Umbilical cord (tissue), 2 donors: ENCODE data around the gene SCIMP. TPM values are rescaled to one million over a fixed set of nuclear protein-coding genes. Genes with fewer than 3 reads are reported as not detected.
"Not testable (repeated sequence)": the region's sequence is repeated elsewhere in the genome, so short reads cannot be mapped to it uniquely, and the experiment has no call there.

Experiments used
- DNase-seq: peaks from one replicate; pipeline ENCODE4 v3.0.0-alpha.2; 2015; ENCODE audit warnings: low spot score
- total RNA-seq: library from RNA; depleted of rRNA; stranded (reverse); fragments of >200 nt; gene quantifications from one replicate; pipeline ENCODE4 v1.2.3, GENCODE V29; 2014; ENCODE audit warnings: low replicate concordance; ENCODE audit not compliant: insufficient read depth

Gene SCIMP
- total RNA-seq, 1 donor from 2014 or later: 0.72 TPM

GRCh38 chr17:5191541-5192417 lies 42.9 kb downstream of the SCIMP start, which contains the start of gene ZNF594:
Gene ZNF594 (minus strand): TSS chr17:5191868. CDS start chr17:5184256, 7,612 bp downstream.
- peak; percentile 98 for DNase-seq

DNA sequence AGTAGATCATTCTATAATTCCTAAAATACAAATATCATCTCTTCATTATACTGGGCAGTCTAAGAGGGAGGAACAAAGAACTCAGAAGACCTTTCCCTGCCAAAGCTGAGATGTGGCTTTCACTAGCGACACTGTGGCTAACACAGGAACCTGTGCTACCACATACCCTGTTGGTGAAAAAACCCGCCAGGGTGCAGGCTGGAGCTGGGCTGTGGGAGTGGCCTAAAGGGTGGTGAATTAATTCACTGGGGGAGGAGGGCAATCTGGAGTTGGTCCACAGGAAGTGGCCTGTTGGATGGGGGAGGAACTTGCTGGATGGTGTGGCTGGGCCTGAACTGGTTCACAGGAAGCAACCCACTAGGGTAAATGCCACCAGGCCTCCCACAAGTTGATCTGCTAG lies 50.4 kb downstream of the SCIMP start:
- DNase-seq: no peak

- DNase-seq: no peak
Observed at GRCh38 chr17:5183410-5183793, 51.3 kb downstream of the SCIMP start.

- DNase-seq: no peak
Observed at GRCh38 chr17:5182597-5183409, 51.9 kb downstream of the SCIMP start.

GRCh38 chr17:5181509-5182305 lies 53.0 kb downstream of the SCIMP start:
- DNase-seq: no peak

DNA sequence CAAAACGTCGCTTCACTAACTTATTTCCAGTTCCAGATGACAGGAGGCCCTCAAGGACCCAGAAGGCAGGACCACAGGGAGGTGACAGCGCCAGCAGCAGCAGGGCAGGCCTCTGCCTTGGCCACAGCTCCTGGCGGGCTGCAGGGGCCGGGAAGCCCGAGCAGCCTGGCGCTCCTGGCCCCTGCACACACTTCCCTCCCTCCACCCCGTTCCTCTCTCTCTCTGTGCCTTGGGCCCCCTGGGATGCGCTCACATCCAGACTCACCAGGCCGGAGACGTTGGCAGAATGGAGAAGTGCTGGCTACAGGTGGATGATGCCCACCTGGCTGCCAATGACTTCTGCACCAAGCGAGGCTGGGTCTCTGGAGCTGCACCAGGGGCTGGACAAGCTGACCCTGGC lies 55.7 kb downstream of the SCIMP start:
- DNase-seq: no peak

- DNase-seq: not testable (repeated sequence)
Observed at GRCh38 chr17:5175027-5175426, 59.6 kb downstream of the SCIMP start.

- DNase-seq: not testable (repeated sequence)
Observed at GRCh38 chr17:5165791-5166564, 68.7 kb downstream of the SCIMP start.

GRCh38 chr17:5164436-5164835 lies 70.2 kb downstream of the SCIMP start:
- no peak for DNase-seq

GRCh38 chr17:5161793-5162192 lies 72.9 kb downstream of the SCIMP start:
- DNase-seq: not testable (repeated sequence)

DNA sequence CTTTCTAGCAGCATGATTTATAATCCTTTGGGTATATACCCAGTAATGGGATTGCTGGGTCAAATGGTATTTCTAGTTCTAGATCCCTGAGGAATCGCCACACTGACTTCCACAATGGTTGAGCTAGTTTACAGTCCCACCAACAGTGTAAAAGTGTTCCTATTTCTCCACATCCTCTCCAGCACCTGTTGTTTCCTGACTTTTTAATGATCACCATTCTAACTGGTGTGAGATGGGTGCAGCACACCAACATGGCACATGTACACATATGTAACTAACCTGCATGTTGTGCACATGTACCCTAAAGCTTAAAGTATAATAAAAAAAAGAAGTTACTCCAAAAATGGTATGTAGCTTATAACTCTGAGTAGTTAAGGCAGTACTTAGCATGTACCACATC lies 74.0 kb downstream of the SCIMP start:
- DNase-seq: not testable (repeated sequence)

Other genes with a start within 250 kb of the SCIMP start
- 1.7 TPM for gene CAMTA2, start 247.2 kb downstream of the SCIMP start, total RNA-seq
- gene INCA1, start 237.3 kb downstream of the SCIMP start, total RNA-seq: 2.9 TPM
- 35.6 TPM for gene KIF1C, start 236.9 kb downstream of the SCIMP start, total RNA-seq
- 1.4 TPM for gene SLC52A1, start 199.4 kb downstream of the SCIMP start, total RNA-seq
- gene ZFP3, start 156.4 kb downstream of the SCIMP start, total RNA-seq: 7.0 TPM
- gene ZNF232, start 123.0 kb downstream of the SCIMP start, total RNA-seq: 4.1 TPM
- 1.9 TPM for gene USP6, start 118.8 kb downstream of the SCIMP start, total RNA-seq
- 29.1 TPM for gene ZNF594, start 43.0 kb downstream of the SCIMP start, total RNA-seq
- 40.0 TPM for gene RABEP1, start 47.4 kb upstream of the SCIMP start, total RNA-seq
- 42.9 TPM for gene NUP88, start 184.8 kb upstream of the SCIMP start, total RNA-seq
- gene RPAIN, start 185.3 kb upstream of the SCIMP start, total RNA-seq: 27.9 TPM
- 74.2 TPM for gene C1QBP, start 204.3 kb upstream of the SCIMP start, total RNA-seq
- 4.1 TPM for gene DHX33, start 234.1 kb upstream of the SCIMP start, total RNA-seq